HepG2 (cell line): ENCODE measurements around the gene CPNE1. TPM values are rescaled to one million over a fixed set of nuclear protein-coding genes. Genes with fewer than 3 reads are reported as not detected.

Experiments
- ATF5 ChIP-seq: sonication (generic); formaldehyde crosslinking; IDR thresholded peaks from 2 replicates; pipeline ENCODE4 v1.4.0; 2020; ENCODE audit warnings: mild to moderate bottlenecking, low read depth, missing genetic modification reagents
- CEBPZ ChIP-seq: IDR thresholded peaks from 2 replicates; pipeline ENCODE4 v1.6.1; 2012; ENCODE audit warnings: low read length, improper control_type of control experiment
- EEA1 ChIP-seq: sonication (generic); formaldehyde crosslinking; IDR thresholded peaks from 2 replicates; pipeline ENCODE4 v1.5.1; 2020; ENCODE audit warnings: mild to moderate bottlenecking, missing genetic modification reagents, borderline replicate concordance
- GTF3A ChIP-seq: sonication (generic); formaldehyde crosslinking; conservative IDR thresholded peaks from 2 replicates; pipeline ENCODE4 v1.4.0; 2020; ENCODE audit warnings: mild to moderate bottlenecking, missing genetic modification reagents
- IRF9 ChIP-seq: sonication (generic); formaldehyde crosslinking; IDR thresholded peaks from 2 replicates; pipeline ENCODE4 v1.8.0; 2022; ENCODE audit warnings: missing genetic modification reagents, mild to moderate bottlenecking, borderline replicate concordance
- PHF8 ChIP-seq: sonication (generic); formaldehyde crosslinking; IDR thresholded peaks from 2 replicates; pipeline ENCODE4 v1.5.0; 2020; ENCODE audit warnings: missing genetic modification reagents
- PREB ChIP-seq: sonication (generic); formaldehyde crosslinking; IDR thresholded peaks from 2 replicates; pipeline ENCODE4 v1.4.0; 2020; ENCODE audit warnings: missing genetic modification reagents
- PTBP1 ChIP-seq: fragments of 200-400 bp; formaldehyde crosslinking; IDR thresholded peaks from 2 replicates; pipeline ENCODE4 v1.6.1; 2018; ENCODE audit warnings: low read length, low read depth; ENCODE audit not compliant: poor library complexity, severe bottlenecking
- ZBTB7A ChIP-seq: sonication (generic); formaldehyde crosslinking; IDR thresholded peaks from 2 replicates; pipeline ENCODE4 v1.8.0; 2022; ENCODE audit warnings: mild to moderate bottlenecking, missing genetic modification reagents
- ZNF10 ChIP-seq: sonication (generic); formaldehyde crosslinking; IDR thresholded peaks from 2 replicates; pipeline ENCODE4 v1.4.0; 2020; ENCODE audit warnings: mild to moderate bottlenecking, low read depth, missing genetic modification reagents, borderline replicate concordance
- ZNF142 ChIP-seq: sonication (generic); formaldehyde crosslinking; IDR thresholded peaks from 2 replicates; pipeline ENCODE4 v1.4.0; 2020; ENCODE audit warnings: missing genetic modification reagents
- ZNF513 ChIP-seq: sonication (generic); formaldehyde crosslinking; conservative IDR thresholded peaks from 2 replicates; pipeline ENCODE4 v1.5.0; 2020; ENCODE audit warnings: missing genetic modification reagents
- ZNF619 ChIP-seq: sonication (generic); formaldehyde crosslinking; IDR thresholded peaks from 2 replicates; pipeline ENCODE4 v1.4.0; 2020; ENCODE audit warnings: mild to moderate bottlenecking, missing genetic modification reagents
- polyA plus RNA-seq, 8 experiments: library from polyadenylated mRNA; depleted of rRNA in 3 of 8; stranded (reverse) in 7 of 8; unstranded in 1 of 8; fragments of >200 nt; fragmentation: Illumina TruSeq in 4 of 8; extraction: Trizol in 4 of 8; gene quantifications; 2 replicates each; pipeline versions ENCODE4 v1.2.1 to v1.2.3, GENCODE V29; 2011 to 2016; ENCODE audit warnings: low read depth in 4 of 8, missing spikeins in 1 of 8, mixed read lengths in 1 of 8; ENCODE audit not compliant: insufficient read depth in 1 of 8
- total RNA-seq, 5 experiments: library from RNA; depleted of rRNA; stranded (reverse); fragments of >200 nt; fragmentation: Illumina TruSeq; extraction: Trizol; gene quantifications; 2 replicates each; pipeline ENCODE4 v1.2.3, GENCODE V29; 2016; ENCODE audit warnings: low read depth in 1 of 5

Gene CPNE1
- total and polyA plus RNA-seq, 2 of the 13 experiments (the other 11 are each of a cell fraction or from before 2014, with no cell fraction given), result 408 to 431 TPM

GRCh38 chr20:35698298-35699126, 33.8 kb upstream of the CPNE1 start (continued):
- TF ChIP-seq ATF5 (CRISPR knock-in tag), result peak; percentile 20; the same call in 1 of the 2 replicates
- peak; percentile 12; the same call in 1 of the 2 replicates for TF ChIP-seq IRF9 (CRISPR knock-in tag)
- 0 out of 2 replicates have a peak, but pooled peaks have one; percentile 21 for TF ChIP-seq ZNF513 (CRISPR knock-in tag)
- TF ChIP-seq CEBPZ, result no peak
- no peak for TF ChIP-seq ZNF10 (CRISPR knock-in tag)
- no peak for TF ChIP-seq PHF8 (CRISPR knock-in tag)
- 0 out of 2 replicates have a peak, but pooled peaks have one; percentile 33 for TF ChIP-seq ZNF142 (CRISPR knock-in tag)
- peak; percentile 96; the same call in 1 of the 2 replicates for TF ChIP-seq GTF3A (CRISPR knock-in tag)
- no peak for TF ChIP-seq ZBTB7A (CRISPR knock-in tag)
- TF ChIP-seq PTBP1, result peak; percentile 60
- no peak for TF ChIP-seq PREB (CRISPR knock-in tag)
- peak; percentile 27; the same call in 1 of the 2 replicates for TF ChIP-seq EEA1
- TF ChIP-seq ZNF619 (CRISPR knock-in tag), result 0 out of 2 replicates have a peak, but pooled peaks have one; percentile 16
